Endothelial cell of umbilical vein (primary cell): ENCODE measurements around the gene CLNS1A. TPM values are rescaled to one million over a fixed set of nuclear protein-coding genes. Genes with fewer than 3 reads are reported as not detected.

Source experiments
- BruUV-seq: library from RNA; stranded (reverse); fragments of 400-500 nt; replicated peaks from 2 replicates; lab custom pipeline; 2021; lab: Mats Ljungman, UMichigan
- CTCF ChIA-PET: fragments of 300-600, 350-600 bp; sonication (Branson Sonifier 250); formaldehyde crosslinking; loops from one replicate; lab custom pipeline; 2021; ENCODE audit warnings: antibody characterized with exemption, inconsistent platforms; lab: Charles Lee
- POLR2A ChIA-PET: fragments of 300-600, 350-600 bp; sonication (Branson Sonifier 250); formaldehyde crosslinking; loops from one replicate; lab custom pipeline; 2021; ENCODE audit warnings: antibody characterized with exemption, inconsistent platforms; lab: Charles Lee
- DNase-seq: peaks from one replicate; pipeline ENCODE4 v3.0.0-alpha.2; 2011; ENCODE audit warnings: low read depth, low spot score
- FAIRE-seq: peaks from 2 replicates; lab custom pipeline; 2011; peaks lifted over from hg19 to GRCh38; lab: Jason Lieb, UNC
- H2AFZ ChIP-seq: 2 replicates; pipeline ENCODE4 v1.6.0; 2012; ENCODE audit warnings: low read depth, low read length, control low read depth, inconsistent platforms
- H3K27ac ChIP-seq: 2 replicates; pipeline ENCODE4 v1.5.1; 2011; ENCODE audit warnings: low read depth, mild to moderate bottlenecking, control low read depth, low read length, moderate library complexity; ENCODE audit not compliant: insufficient read depth
- H3K27me3 ChIP-seq, 2 experiments: 2 replicates each; pipeline versions ENCODE4 v1.6.0 to v1.6.1; 2011; ENCODE audit warnings: low read length in 2 of 2, mixed read lengths in 1 of 2; ENCODE audit not compliant: control insufficient read depth in 2 of 2, insufficient read depth in 2 of 2
- H3K36me3 ChIP-seq, 2 experiments: 2 replicates in 1 of 2; 3 replicates in 1 of 2; pipeline ENCODE4 v1.5.1; 2011; ENCODE audit warnings: low read length in 2 of 2, mild to moderate bottlenecking in 1 of 2, moderate library complexity in 1 of 2; ENCODE audit not compliant: control insufficient read depth in 2 of 2, insufficient read depth in 2 of 2; ENCODE audit errors: extremely low read depth in 1 of 2
- H3K4me1 ChIP-seq: 3 replicates; pipeline ENCODE4 v1.5.1; 2011; ENCODE audit warnings: mild to moderate bottlenecking, low read length; ENCODE audit not compliant: control insufficient read depth, insufficient read depth; ENCODE audit errors: extremely low read depth
- H3K4me2 ChIP-seq: 2 replicates; pipeline ENCODE4 v1.6.1; 2011; ENCODE audit warnings: low read length, control low read depth, mixed read lengths; ENCODE audit not compliant: insufficient read depth
- H3K4me3 ChIP-seq, 3 experiments: fragments of 200-600 bp in 1 of 3; sonication (generic), shearing (Covaris generic) in 1 of 3; replicated peaks in 1 of 3; 2 replicates each; pipeline ENCODE4 v1.5.1; 2011 to 2016; ENCODE audit warnings: control low read depth in 3 of 3, low read length in 3 of 3, mild to moderate bottlenecking in 2 of 3, inconsistent platforms in 1 of 3, low read depth in 1 of 3, moderate library complexity in 1 of 3; ENCODE audit not compliant: insufficient read depth in 1 of 3
- H3K79me2 ChIP-seq: 2 replicates; pipeline ENCODE4 v1.6.0; 2012; ENCODE audit warnings: low read length, inconsistent platforms; ENCODE audit not compliant: control insufficient read depth, insufficient read depth
- H3K9ac ChIP-seq: replicated peaks from 2 replicates; pipeline ENCODE3; 2011; ENCODE audit warnings: low read length, control low read depth; ENCODE audit not compliant: insufficient read depth; ENCODE audit errors: extremely low read depth
- H3K9me1 ChIP-seq: replicated peaks from 3 replicates; pipeline ENCODE4 v1.6.0; 2011; ENCODE audit warnings: mild to moderate bottlenecking, low read length; ENCODE audit not compliant: control insufficient read depth, insufficient read depth; ENCODE audit errors: extremely low read depth
- H3K9me3 ChIP-seq: replicated peaks from 2 replicates; pipeline ENCODE4 v1.5.1; 2012; ENCODE audit warnings: low read length, inconsistent platforms; ENCODE audit not compliant: control insufficient read depth, insufficient read depth
- H4K20me1 ChIP-seq: replicated peaks from 2 replicates; pipeline ENCODE3; 2011; ENCODE audit warnings: mild to moderate bottlenecking, low read length; ENCODE audit not compliant: control insufficient read depth, insufficient read depth; ENCODE audit errors: extremely low read depth
- FOS ChIP-seq: IDR thresholded peaks from 2 replicates; pipeline ENCODE4 v1.6.1; 2011; ENCODE audit warnings: mild to moderate bottlenecking, low read length, moderate library complexity, borderline replicate concordance; ENCODE audit not compliant: insufficient read depth
- MAX ChIP-seq: IDR thresholded peaks from 2 replicates; pipeline ENCODE4 v1.6.1; 2011; ENCODE audit not compliant: insufficient read depth, insufficient read length
- dilution Hi-C: fragments of 300-500 bp; cut with MboI; formaldehyde crosslinking; loops from one replicate; pipeline ENCODE4 v1.15.0; 2019; ENCODE audit warnings: low sequenced_read_pairs; ENCODE audit not compliant: extremely low pct_ligation_motif_present
- intact Hi-C: fragments of 100-400 bp; cut with micrococcal nuclease; formaldehyde crosslinking; loops from one replicate; pipeline ENCODE4 v1.10.0; 2022
- polyA plus RNA-seq, 4 experiments: library from polyadenylated mRNA; depleted of rRNA in 3 of 4; stranded (reverse) in 3 of 4; unstranded in 1 of 4; fragments of >200 nt; gene quantifications; 2 replicates each; pipeline versions ENCODE4 v1.2.1 to v1.2.3, GENCODE V29; 2011 to 2012; ENCODE audit warnings: missing spikeins in 1 of 4
- total RNA-seq: library from RNA; stranded (reverse); gene quantifications from 2 replicates; pipeline ENCODE4 v1.2.3, GENCODE V29; 2021
- TF ChIP-seq, protein P1 (sequence below), 2 donors: IDR thresholded peaks; 1 replicate in 1 of 2; 2 replicates in 1 of 2; pipeline ENCODE4 v1.5.1; 2011; ENCODE audit warnings: low read length in 2 of 2, mild to moderate bottlenecking in 2 of 2, moderate library complexity in 2 of 2, control low read depth in 1 of 2, inconsistent platforms in 1 of 2, low read depth in 1 of 2; ENCODE audit not compliant: insufficient read depth in 1 of 2; ENCODE audit errors: extremely low read depth in 1 of 2

Gene CLNS1A
- total and polyA plus RNA-seq, 2 donors (not counting 3 experiments of a cell fraction or from before 2014, with no cell fraction given), result 84.5 to 99.7 TPM

DNA sequence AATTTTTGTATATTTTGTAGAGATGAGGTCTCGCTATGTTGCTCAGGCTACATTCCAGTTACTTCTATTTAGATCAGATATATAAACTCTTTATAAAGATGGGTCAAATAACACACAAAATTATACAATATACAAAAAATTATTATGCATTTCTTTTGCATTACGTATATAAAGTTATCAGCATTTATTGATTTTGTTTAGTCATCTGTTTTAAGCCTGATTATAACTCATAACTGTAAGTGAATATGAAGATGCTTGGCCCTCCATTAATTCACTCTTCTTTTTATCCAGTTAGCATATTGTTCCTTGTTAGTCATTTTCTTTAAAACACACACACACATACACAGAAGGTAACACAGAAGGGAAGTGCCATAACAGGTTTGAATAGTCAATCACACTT, 33.3 kb downstream of the CLNS1A start:
- Histone ChIP-seq H3K4me2 (no peak overlapping the region), H3K27me3 (no peaks in the 10 kb centered on the region), H3K4me1 (peaks cover 14% of the 10 kb centered on the region), H3K9me1 (no peaks in the 10 kb centered on the region), H3K4me3 (no peak overlapping the region), H2AFZ (no peak overlapping the region), H3K27ac (no peak overlapping the region), H3K9me3 (no peaks in the 10 kb centered on the region), H3K79me2 (no peaks in the 10 kb centered on the region), H4K20me1 (no peaks in the 10 kb centered on the region), H3K9ac (no peak overlapping the region), H3K36me3 (no peaks in the 10 kb centered on the region)
- no peak for DNase-seq
- TF ChIP-seq MAX, result no peak
- TF ChIP-seq, protein P1, sequence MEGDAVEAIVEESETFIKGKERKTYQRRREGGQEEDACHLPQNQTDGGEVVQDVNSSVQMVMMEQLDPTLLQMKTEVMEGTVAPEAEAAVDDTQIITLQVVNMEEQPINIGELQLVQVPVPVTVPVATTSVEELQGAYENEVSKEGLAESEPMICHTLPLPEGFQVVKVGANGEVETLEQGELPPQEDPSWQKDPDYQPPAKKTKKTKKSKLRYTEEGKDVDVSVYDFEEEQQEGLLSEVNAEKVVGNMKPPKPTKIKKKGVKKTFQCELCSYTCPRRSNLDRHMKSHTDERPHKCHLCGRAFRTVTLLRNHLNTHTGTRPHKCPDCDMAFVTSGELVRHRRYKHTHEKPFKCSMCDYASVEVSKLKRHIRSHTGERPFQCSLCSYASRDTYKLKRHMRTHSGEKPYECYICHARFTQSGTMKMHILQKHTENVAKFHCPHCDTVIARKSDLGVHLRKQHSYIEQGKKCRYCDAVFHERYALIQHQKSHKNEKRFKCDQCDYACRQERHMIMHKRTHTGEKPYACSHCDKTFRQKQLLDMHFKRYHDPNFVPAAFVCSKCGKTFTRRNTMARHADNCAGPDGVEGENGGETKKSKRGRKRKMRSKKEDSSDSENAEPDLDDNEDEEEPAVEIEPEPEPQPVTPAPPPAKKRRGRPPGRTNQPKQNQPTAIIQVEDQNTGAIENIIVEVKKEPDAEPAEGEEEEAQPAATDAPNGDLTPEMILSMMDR (IDR thresholded peaks at IDR 0.05; ENCODE audit: extremely low read depth in 1 of 2, insufficient read depth in 1 of 2, low read depth in 1 of 2, low read length in 2 of 2), result no peak
- no peak for TF ChIP-seq FOS
- CTCF ChIA-PET, result interaction anchor here (0.6 to 3.4 kb wide), 5 partner anchors 8 to 557 kb away, joined by 3 to 34 read pairs (median 3); no protein-coding TSS in a partner anchor
- intact Hi-C loops (no loop called here), dilution Hi-C loops (no loop called here)
- no peak for FAIRE-seq
- BruUV-seq, result no TSS peak
- POLR2A ChIA-PET, result no interaction called here
